DOHH2 (cell line): Measurements from ENCODE around the gene FBXO45.

ENCODE experiments used
- H3F3A ChIP-seq: fragments of 200-600 bp; sonication (generic), shearing (Covaris generic); 2 replicates; pipeline ENCODE4 v1.6.0; 2016; ENCODE audit warnings: antibody characterized with exemption, mild to moderate bottlenecking; ENCODE audit not compliant: control insufficient read depth, insufficient read depth
- H3K27ac ChIP-seq: fragments of 200-600 bp; sonication (generic); 2 replicates; pipeline ENCODE4 v1.5.1; 2014; ENCODE audit warnings: low read depth, mild to moderate bottlenecking, low read length, moderate library complexity
- H3K27me3 ChIP-seq: fragments of 200-600 bp; sonication (generic); 2 replicates; pipeline ENCODE4 v1.6.1; 2014; ENCODE audit warnings: mild to moderate bottlenecking, low read length, mixed read lengths; ENCODE audit not compliant: control insufficient read depth
- H3K36me3 ChIP-seq: fragments of 200-600 bp; sonication (generic); 2 replicates; pipeline ENCODE4 v1.6.1; 2014; ENCODE audit warnings: mild to moderate bottlenecking, low read length, moderate library complexity, mixed read lengths; ENCODE audit not compliant: control insufficient read depth
- H3K4me1 ChIP-seq: fragments of 200-600 bp; sonication (generic); 2 replicates; pipeline ENCODE4 v1.6.1; 2014; ENCODE audit warnings: mild to moderate bottlenecking, low read length, mixed read lengths; ENCODE audit not compliant: control insufficient read depth
- H3K4me2 ChIP-seq: fragments of 200-600 bp; sonication (generic); 2 replicates; pipeline ENCODE4 v1.6.0; 2014; ENCODE audit warnings: mild to moderate bottlenecking, low read length, moderate library complexity
- H3K4me3 ChIP-seq: fragments of 200-600 bp; sonication (generic); 2 replicates; pipeline ENCODE4 v1.5.1; 2014; ENCODE audit warnings: mild to moderate bottlenecking, low read length, mixed read lengths
- H3K79me2 ChIP-seq: fragments of 200-600 bp; sonication (generic); 2 replicates; pipeline ENCODE4 v1.6.1; 2014; ENCODE audit warnings: mild to moderate bottlenecking, low read length, mixed read lengths; ENCODE audit not compliant: control insufficient read depth
- H3K9me2 ChIP-seq: fragments of 200-600 bp; sonication (generic); replicated peaks from 2 replicates; pipeline ENCODE4 v1.6.1; 2014; ENCODE audit warnings: mild to moderate bottlenecking, low read length, mixed read lengths; ENCODE audit not compliant: control insufficient read depth
- H3K9me3 ChIP-seq: fragments of 200-600 bp; sonication (generic); 2 replicates; pipeline ENCODE4 v1.6.1; 2014; ENCODE audit warnings: antibody characterized with exemption, low read length, mixed read lengths; ENCODE audit not compliant: control insufficient read depth, insufficient read depth
- H4K20me1 ChIP-seq: fragments of 200-600 bp; sonication (generic); 2 replicates; pipeline ENCODE4 v1.6.0; 2014; ENCODE audit warnings: low read depth, mild to moderate bottlenecking, antibody characterized with exemption, low read length, moderate library complexity; ENCODE audit not compliant: control insufficient read depth, insufficient read depth
- EZH2phosphoT487 ChIP-seq: fragments of 200-600 bp; sonication (generic); IDR thresholded peaks from 2 replicates; pipeline ENCODE4 v1.6.1; 2017; ENCODE audit warnings: borderline replicate concordance, mild to moderate bottlenecking, antibody characterized with exemption, low read length, moderate library complexity, mixed read lengths
- TF ChIP-seq, protein P1 (sequence below): fragments of 200-600 bp; sonication (generic); IDR thresholded peaks from one replicate; pipeline ENCODE4 v1.5.1; 2014; ENCODE audit warnings: antibody characterized with exemption, mild to moderate bottlenecking, low read depth, low read length; ENCODE audit not compliant: poor library complexity, severe bottlenecking

The FBXO45 gene

GRCh38 chr3:196557236-196557635 lies 11.2 kb upstream of the FBXO45 start:
- no peaks in the 10 kb centered on the region for H3K9me3 ChIP-seq
- H3K36me3 ChIP-seq = peaks cover 14% of the 10 kb centered on the region
- H3K27ac ChIP-seq = no peak overlapping the region

DNA sequence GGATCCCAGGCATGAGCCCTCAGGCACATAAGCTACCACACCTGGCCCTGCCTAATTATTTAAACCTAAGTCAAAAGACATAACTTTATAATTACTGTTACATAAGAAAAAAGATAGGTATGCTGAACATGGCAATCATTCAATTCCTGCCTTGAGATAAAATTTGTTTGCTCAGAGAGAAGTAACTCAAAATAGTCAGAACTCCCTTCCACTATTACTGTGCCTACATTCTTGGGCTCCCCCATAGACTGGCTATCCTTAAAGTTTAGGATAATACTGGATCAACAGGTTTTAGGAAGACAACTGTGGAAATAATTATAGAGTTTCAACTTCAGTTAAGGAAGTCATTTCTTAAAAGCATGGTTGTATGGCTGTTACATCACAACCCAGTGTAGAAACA lies 10.0 kb upstream of the FBXO45 start:
- Histone ChIP-seq H3K9me3 (no peaks in the 10 kb centered on the region), H3K27me3 (no peaks in the 10 kb centered on the region), H3K4me1 (peaks cover 6% of the 10 kb centered on the region; the same call in 1 of the 2 replicates), H3K9me2 (no peaks in the 10 kb centered on the region), H3K27ac (no peak overlapping the region), H4K20me1 (no peaks in the 10 kb centered on the region), H3K79me2 (peaks cover under 1% of the 10 kb centered on the region; the same call in 1 of the 2 replicates), H3K36me3 (peaks cover 18% of the 10 kb centered on the region), H3F3A (peaks cover 8% of the 10 kb centered on the region; the same call in 1 of the 2 replicates), H3K4me3 (no peak overlapping the region), H3K4me2 (no peak overlapping the region)
- TF ChIP-seq EZH2phosphoT487 = no peak
- TF ChIP-seq, protein P1, sequence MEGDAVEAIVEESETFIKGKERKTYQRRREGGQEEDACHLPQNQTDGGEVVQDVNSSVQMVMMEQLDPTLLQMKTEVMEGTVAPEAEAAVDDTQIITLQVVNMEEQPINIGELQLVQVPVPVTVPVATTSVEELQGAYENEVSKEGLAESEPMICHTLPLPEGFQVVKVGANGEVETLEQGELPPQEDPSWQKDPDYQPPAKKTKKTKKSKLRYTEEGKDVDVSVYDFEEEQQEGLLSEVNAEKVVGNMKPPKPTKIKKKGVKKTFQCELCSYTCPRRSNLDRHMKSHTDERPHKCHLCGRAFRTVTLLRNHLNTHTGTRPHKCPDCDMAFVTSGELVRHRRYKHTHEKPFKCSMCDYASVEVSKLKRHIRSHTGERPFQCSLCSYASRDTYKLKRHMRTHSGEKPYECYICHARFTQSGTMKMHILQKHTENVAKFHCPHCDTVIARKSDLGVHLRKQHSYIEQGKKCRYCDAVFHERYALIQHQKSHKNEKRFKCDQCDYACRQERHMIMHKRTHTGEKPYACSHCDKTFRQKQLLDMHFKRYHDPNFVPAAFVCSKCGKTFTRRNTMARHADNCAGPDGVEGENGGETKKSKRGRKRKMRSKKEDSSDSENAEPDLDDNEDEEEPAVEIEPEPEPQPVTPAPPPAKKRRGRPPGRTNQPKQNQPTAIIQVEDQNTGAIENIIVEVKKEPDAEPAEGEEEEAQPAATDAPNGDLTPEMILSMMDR = no peak

More at GRCh38 chr3:196557236-196557635, 11.2 kb upstream of the FBXO45 start:
- TF ChIP-seq, protein P1 = no peak
- TF ChIP-seq EZH2phosphoT487 = no peak
- Histone ChIP-seq H3K4me3 (no peak overlapping the region), H3K4me1 (peaks cover 6% of the 10 kb centered on the region; the same call in 1 of the 2 replicates), H3K9me2 (no peaks in the 10 kb centered on the region), H4K20me1 (no peaks in the 10 kb centered on the region), H3F3A (peaks cover 8% of the 10 kb centered on the region; the same call in 1 of the 2 replicates), H3K79me2 (no peaks in the 10 kb centered on the region), H3K27me3 (no peaks in the 10 kb centered on the region), H3K4me2 (no peak overlapping the region)

DNA sequence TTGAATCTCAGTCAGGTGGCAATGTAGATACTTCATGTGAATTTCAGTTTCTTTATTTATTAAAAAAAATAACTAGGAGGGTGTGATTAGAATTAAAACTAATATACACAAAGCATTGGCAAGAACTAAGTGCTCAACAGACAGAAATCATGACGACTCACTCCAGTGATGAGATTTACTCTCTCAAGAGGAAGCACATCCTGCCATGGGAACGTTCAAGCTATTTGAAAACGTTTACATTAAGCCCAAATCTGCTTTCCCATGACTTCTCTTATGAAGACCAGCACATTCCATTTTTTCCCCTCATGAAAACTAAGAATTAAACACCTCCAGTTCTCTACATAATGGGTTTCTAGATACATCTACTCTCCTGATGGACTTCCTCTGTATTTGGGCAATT lies 8.6 kb upstream of the FBXO45 start:
- peaks cover 7% of the 10 kb centered on the region; the same call in 1 of the 2 replicates for H3K79me2 ChIP-seq
- H3F3A ChIP-seq = peaks cover 8% of the 10 kb centered on the region; the same call in 1 of the 2 replicates
- no peaks in the 10 kb centered on the region for H4K20me1 ChIP-seq
- no peaks in the 10 kb centered on the region for H3K9me2 ChIP-seq
- no peaks in the 10 kb centered on the region for H3K27me3 ChIP-seq
- H3K4me1 ChIP-seq = no peaks in the 10 kb centered on the region
- no peak for TF ChIP-seq EZH2phosphoT487
- TF ChIP-seq, protein P1 = no peak
- H3K27ac ChIP-seq = no peak overlapping the region
- H3K4me2 ChIP-seq = no peak overlapping the region
- no peaks in the 10 kb centered on the region for H3K9me3 ChIP-seq
- no peak overlapping the region for H3K4me3 ChIP-seq
- H3K36me3 ChIP-seq = peaks cover 14% of the 10 kb centered on the region; the same call in 1 of the 2 replicates
